H1 (cell line): ENCODE data around the gene NEU2. TPM values are rescaled to one million over a fixed set of nuclear protein-coding genes. Genes with fewer than 3 reads are reported as not detected.
A peak's percentile ranks its signal among the peaks of the same experiment; 100 is the strongest.

Experiments
- CTCF ChIA-PET: fragments of 300-600 bp; sonication (Branson Sonifier 250); formaldehyde crosslinking; loops from one replicate; lab custom pipeline; 2021; ENCODE audit not compliant: partially characterized antibody; lab: Charles Lee
- POLR2A ChIA-PET: fragments of 300-600 bp; sonication (Branson Sonifier 250); formaldehyde crosslinking; loops from one replicate; lab custom pipeline; 2021; ENCODE audit warnings: inconsistent platforms; ENCODE audit not compliant: partially characterized antibody; lab: Charles Lee
- DNase-seq, 2 experiments: peaks; one replicate each; pipeline versions ENCODE4 v3.0.0 to v3.0.0-alpha.2; 2010 to 2022; ENCODE audit warnings: low spot score in 2 of 2, low read depth in 1 of 2, mixed read lengths in 1 of 2
- FAIRE-seq: peaks from 2 replicates; lab custom pipeline; 2011; peaks lifted over from hg19 to GRCh38; lab: Jason Lieb, UNC
- H2AFZ ChIP-seq: 2 replicates; pipeline ENCODE4 v1.8.1; 2012; ENCODE audit warnings: low read length, inconsistent platforms
- H2AK5ac ChIP-seq: 2 replicates; pipeline ENCODE4 v1.6.1; 2013; ENCODE audit warnings: low read depth, low read length
- H2BK120ac ChIP-seq: replicated peaks from 2 replicates; pipeline ENCODE3; 2013; ENCODE audit warnings: low read depth, low read length, inconsistent platforms
- H2BK12ac ChIP-seq: 2 replicates; pipeline ENCODE4 v1.6.1; 2013; ENCODE audit warnings: low read depth, low read length
- H2BK15ac ChIP-seq: 2 replicates; pipeline ENCODE4 v1.6.1; 2013; ENCODE audit warnings: low read length
- H2BK20ac ChIP-seq: 2 replicates; pipeline ENCODE4 v1.6.1; 2013; ENCODE audit warnings: low read length
- H2BK5ac ChIP-seq: 2 replicates; pipeline ENCODE4 v1.6.1; 2013; ENCODE audit warnings: low read depth, low read length
- H3K14ac ChIP-seq: 2 replicates; pipeline ENCODE4 v1.6.1; 2013; ENCODE audit warnings: inconsistent platforms; ENCODE audit not compliant: insufficient read length
- H3K18ac ChIP-seq: 2 replicates; pipeline ENCODE4 v1.6.1; 2013; ENCODE audit warnings: low read length; ENCODE audit errors: extremely low read depth
- H3K23ac ChIP-seq: 2 replicates; pipeline ENCODE4 v1.6.1; 2013; ENCODE audit warnings: inconsistent platforms; ENCODE audit not compliant: insufficient read length
- H3K23me2 ChIP-seq: 2 replicates; pipeline ENCODE4 v1.6.1; 2013; ENCODE audit warnings: low read depth, low read length
- H3K27ac ChIP-seq: 2 replicates; pipeline ENCODE4 v1.6.1; 2011; ENCODE audit warnings: low read depth, low read length, inconsistent platforms
- H3K27me3 ChIP-seq, 4 experiments: replicated peaks in 1 of 4; 1 replicate in 1 of 4; 2 replicates in 3 of 4; pipeline versions ENCODE4 v1.6.1 to v1.8.1; 2011 to 2013; ENCODE audit warnings: low read length in 3 of 4, mild to moderate bottlenecking in 3 of 4, inconsistent platforms in 2 of 4, mixed read lengths in 2 of 4, moderate library complexity in 1 of 4; ENCODE audit not compliant: control insufficient read depth in 3 of 4, insufficient read depth in 3 of 4; ENCODE audit errors: extremely low read depth in 1 of 4
- H3K36me3 ChIP-seq, 4 experiments: 2 replicates each; pipeline versions ENCODE4 v1.6.1 to v1.8.1; 2011 to 2013; ENCODE audit warnings: mild to moderate bottlenecking in 4 of 4, low read length in 3 of 4, moderate library complexity in 2 of 4, control low read depth in 1 of 4, inconsistent platforms in 1 of 4; ENCODE audit not compliant: insufficient read depth in 4 of 4, control insufficient read depth in 2 of 4
- H3K4ac ChIP-seq: replicated peaks from 2 replicates; pipeline ENCODE3; 2013; ENCODE audit warnings: low read length, low read depth, mixed read lengths, inconsistent platforms; ENCODE audit not compliant: insufficient read length
- H3K4me1 ChIP-seq, 4 experiments: replicated peaks in 1 of 4; 1 replicate in 1 of 4; 2 replicates in 3 of 4; pipeline versions ENCODE4 v1.6.1 to v1.8.1; 2011 to 2013; ENCODE audit warnings: low read length in 3 of 4, inconsistent platforms in 2 of 4, mixed read lengths in 1 of 4; ENCODE audit not compliant: insufficient read depth in 4 of 4, control insufficient read depth in 3 of 4
- H3K4me2 ChIP-seq, 2 experiments: 2 replicates each; pipeline versions ENCODE4 v1.6.1 to v1.8.1; 2011 to 2013; ENCODE audit warnings: low read depth in 2 of 2, low read length in 2 of 2, control low read depth in 1 of 2, inconsistent platforms in 1 of 2, mild to moderate bottlenecking in 1 of 2; ENCODE audit not compliant: insufficient read depth in 1 of 2
- H3K4me3 ChIP-seq, 4 experiments: fragments of 200-600, 300-600 bp in 1 of 4; sonication (generic), shearing (Covaris generic), sonication (Bioruptor Twin) in 1 of 4; 2 replicates each; pipeline versions ENCODE4 v1.5.1 to v1.8.1; 2011 to 2016; ENCODE audit warnings: low read length in 4 of 4, low read depth in 3 of 4, control low read depth in 2 of 4, inconsistent platforms in 2 of 4, mild to moderate bottlenecking in 2 of 4, mixed read lengths in 1 of 4, moderate library complexity in 1 of 4; ENCODE audit not compliant: insufficient read depth in 2 of 4; ENCODE audit errors: extremely low read depth in 1 of 4
- H3K56ac ChIP-seq: replicated peaks from 2 replicates; pipeline ENCODE3; 2013; ENCODE audit warnings: low read depth, mild to moderate bottlenecking, mixed read lengths, low read length, inconsistent platforms; ENCODE audit not compliant: insufficient read length
- H3K79me1 ChIP-seq: 2 replicates; pipeline ENCODE4 v1.6.1; 2013; ENCODE audit warnings: low read depth, low read length, control low read depth
- H3K79me2 ChIP-seq, 2 experiments: 2 replicates each; pipeline versions ENCODE4 v1.6.1 to v1.8.1; 2012 to 2013; ENCODE audit warnings: low read length in 2 of 2, mild to moderate bottlenecking in 2 of 2, inconsistent platforms in 1 of 2; ENCODE audit not compliant: insufficient read depth in 2 of 2, control insufficient read depth in 1 of 2
- H3K9ac ChIP-seq, 4 experiments: replicated peaks in 1 of 4; 1 replicate in 1 of 4; 2 replicates in 3 of 4; pipeline versions ENCODE4 v1.6.1 to v1.8.1; 2011 to 2013; ENCODE audit warnings: low read depth in 3 of 4, low read length in 3 of 4, control low read depth in 2 of 4, mild to moderate bottlenecking in 2 of 4, moderate library complexity in 2 of 4, inconsistent platforms in 1 of 4; ENCODE audit errors: extremely low read depth in 1 of 4
- H3K9me3 ChIP-seq, 2 experiments: 2 replicates each; pipeline versions ENCODE4 v1.6.1 to v1.8.1; 2012 to 2013; ENCODE audit warnings: mild to moderate bottlenecking in 2 of 2, moderate library complexity in 2 of 2, control low read depth in 1 of 2, inconsistent platforms in 1 of 2, low read depth in 1 of 2, low read length in 1 of 2, mixed read lengths in 1 of 2; ENCODE audit not compliant: insufficient read depth in 2 of 2
- H4K20me1 ChIP-seq, 2 experiments: replicated peaks in 1 of 2; 2 replicates each; pipeline versions ENCODE3 to v1.8.1; 2011 to 2013; ENCODE audit warnings: inconsistent platforms in 2 of 2, low read length in 2 of 2, mild to moderate bottlenecking in 1 of 2; ENCODE audit not compliant: insufficient read depth in 2 of 2, control insufficient read depth in 1 of 2
- H4K5ac ChIP-seq: 2 replicates; pipeline ENCODE4 v1.6.1; 2013; ENCODE audit warnings: low read length, low read depth, mixed read lengths, inconsistent platforms; ENCODE audit not compliant: insufficient read length
- H4K8ac ChIP-seq: 2 replicates; pipeline ENCODE4 v1.8.0; 2013; ENCODE audit warnings: mild to moderate bottlenecking, moderate library complexity, low read length, inconsistent platforms; ENCODE audit not compliant: insufficient read depth; ENCODE audit errors: extremely low read depth
- H4K91ac ChIP-seq: replicated peaks from 2 replicates; pipeline ENCODE3; 2013; ENCODE audit warnings: low read length, mixed read lengths, inconsistent platforms; ENCODE audit not compliant: insufficient read length
- BACH1 ChIP-seq: IDR thresholded peaks from 2 replicates; pipeline ENCODE4 v1.6.1; 2012; ENCODE audit warnings: low read length, improper control_type of control experiment
- CHD2 ChIP-seq: IDR thresholded peaks from 2 replicates; pipeline ENCODE4 v1.6.1; 2012; ENCODE audit warnings: low read length, improper control_type of control experiment
- CREB1 ChIP-seq: IDR thresholded peaks from 2 replicates; pipeline ENCODE4 v1.6.1; 2012; ENCODE audit warnings: inconsistent platforms
- CTCF ChIP-seq, 3 experiments: IDR thresholded peaks; 1 replicate in 2 of 3; 2 replicates in 1 of 3; pipeline versions ENCODE4 v1.5.1 to v1.6.1; 2011; ENCODE audit warnings: low read length in 3 of 3, mild to moderate bottlenecking in 3 of 3, inconsistent platforms in 2 of 3, low read depth in 1 of 3, moderate library complexity in 1 of 3; ENCODE audit not compliant: insufficient read depth in 1 of 3; ENCODE audit errors: control extremely low read depth in 1 of 3
- KDM1A ChIP-seq: fragments of 200-600, 300-600 bp; sonication (generic); IDR thresholded peaks from 2 replicates; pipeline ENCODE4 v1.7.1; 2016; ENCODE audit warnings: mild to moderate bottlenecking, low read length, borderline replicate concordance
- MAFK ChIP-seq: IDR thresholded peaks from 2 replicates; pipeline ENCODE4 v1.6.1; 2012; ENCODE audit warnings: low read depth, mild to moderate bottlenecking, improper control_type of control experiment, low read length
- POLR2AphosphoS5 ChIP-seq: IDR thresholded peaks from 2 replicates; pipeline ENCODE4 v1.6.1; 2011; ENCODE audit warnings: low read depth, low read length
- RAD21 ChIP-seq, 2 experiments: IDR thresholded peaks in 1 of 2; conservative IDR thresholded peaks in 1 of 2; 2 replicates each; pipeline ENCODE4 v1.6.1; 2011; ENCODE audit warnings: low read depth in 2 of 2, low read length in 2 of 2, improper control_type of control experiment in 1 of 2, inconsistent platforms in 1 of 2, mild to moderate bottlenecking in 1 of 2, moderate library complexity in 1 of 2
- RBBP5 ChIP-seq: IDR thresholded peaks from 2 replicates; pipeline ENCODE4 v1.7.1; 2012; ENCODE audit warnings: low read depth, mild to moderate bottlenecking, inconsistent platforms, low read length, moderate library complexity, borderline replicate concordance
- WGBS, 2 experiments: shearing (Covaris generic) in 1 of 2; methylation state at CpG; one replicate each; pipeline versions ENCODE4 v1.1.6 to v1.1.7; 2013 to 2015; ENCODE audit warnings: low lambda C conversion rate in 2 of 2, mixed read lengths in 2 of 2, inconsistent platforms in 1 of 2, low coverage in 1 of 2, missing lambda C conversion rate in 1 of 2; ENCODE audit not compliant: insufficient replicate concordance in 2 of 2, insufficient coverage in 1 of 2, insufficient read length in 1 of 2; ENCODE audit errors: extremely low coverage in 1 of 2, missing lambda C conversion rate in 1 of 2; 5-methylcytosine and 5-hydroxymethylcytosine counted together
- polyA plus RNA-seq, 7 experiments: library from polyadenylated mRNA; depleted of rRNA in 3 of 7; stranded (reverse) in 5 of 7; unstranded in 2 of 7; fragments of >200 nt in 5 of 7; fragments of 200-250 nt in 2 of 7; gene quantifications; 1 replicate in 5 of 7; 2 replicates in 1 of 7; 4 replicates in 1 of 7; pipeline versions ENCODE4 v1.2.1 to v1.2.3, GENCODE V29; 2011 to 2013; ENCODE audit warnings: missing spikeins in 2 of 7, mixed read lengths in 2 of 7
- total RNA-seq: library from RNA; stranded (reverse); fragmentation: NEBNext Ultra II Directional; extraction: Animal tissue kit (Norgen Biotek cat#: 25700); gene quantifications from 2 replicates; pipeline ENCODE4 v1.2.1, GENCODE V29; 2021

The NEU2 gene
- total and polyA plus RNA-seq, 2 of the 8 experiments (the other 6 are each of a cell fraction or from before 2014, with no cell fraction given) = 0.12 TPM; not detected in 1

- H4K20me1 ChIP-seq = no peaks in the 10 kb centered on the region
- ChIA-PET CTCF (interaction anchor here (0.7 to 10.9 kb wide), 15 partner anchors 7 to 319 kb away, joined by 3 to 70 read pairs (median 3); partner anchors contain the start of gene NEU2), POLR2A (interaction anchor here (1.0 kb wide), 1 partner anchor 57 kb away, joined by 3 read pairs; no protein-coding TSS in a partner anchor)
- H2AFZ ChIP-seq = peak overlapping the region; percentile 93
- H2BK12ac ChIP-seq = no peak overlapping the region
- H3K4me3 ChIP-seq = no peak overlapping the region
- peak overlapping the region; percentile 52 for H4K91ac ChIP-seq
- peaks cover 0 to 14% (median 7%) of the 10 kb centered on the region in 4 experiments; a peak in 5 of 7 replicates for H3K4me1 ChIP-seq
- FAIRE-seq (no peak), DNase-seq (peak in 1 of 2 experiments; percentile 77)
- H3K79me2 ChIP-seq = no peaks in the 10 kb centered on the region
- peak overlapping the region; percentile 98; the same call in 1 of the 2 replicates for H2BK15ac ChIP-seq
- H4K5ac ChIP-seq = peak overlapping the region; percentile 52
- WGBS, 2 experiments = 55% methylated on average over 11 of the region's 15 CpGs; no CpG with 5 or more reads in 1 of the 2 experiments
- no peak overlapping the region for H3K4ac ChIP-seq
- H3K36me3 ChIP-seq = no peaks in the 10 kb centered on the region
- no peak overlapping the region for H3K27ac ChIP-seq
- H3K27me3 ChIP-seq = no peaks in the 10 kb centered on the region; a peak in 1 of 7 replicates
- H2BK20ac ChIP-seq = no peak overlapping the region; the same call in 1 of the 2 replicates
- H3K23me2 ChIP-seq = no peaks in the 10 kb centered on the region; the same call in 1 of the 2 replicates
- H3K9ac ChIP-seq = no peak overlapping the region
- no peaks in the 10 kb centered on the region for H3K9me3 ChIP-seq
- peak overlapping the region; percentile 22; the same call in 1 of the 2 replicates for H4K8ac ChIP-seq
- no peak overlapping the region for H3K23ac ChIP-seq
- no peak overlapping the region for H3K14ac ChIP-seq
- no peak overlapping the region; a peak in 2 of 4 replicates for H3K4me2 ChIP-seq
- H2BK120ac ChIP-seq = peak overlapping the region; percentile 39
- H3K18ac ChIP-seq = peak overlapping the region; percentile 48
- H3K79me1 ChIP-seq = no peaks in the 10 kb centered on the region
- H2AK5ac ChIP-seq = no peak overlapping the region
- H2BK5ac ChIP-seq = peak overlapping the region; percentile 71; the same call in 1 of the 2 replicates
- H3K56ac ChIP-seq = no peak overlapping the region
- no peak for TF ChIP-seq KDM1A
- 0 out of 2 replicates have a peak, but pooled peaks have one; percentile 82 for TF ChIP-seq RBBP5
- TF ChIP-seq MAFK = no peak
- TF ChIP-seq CTCF (IDR thresholded peaks at IDR 0.05; ENCODE audit: control extremely low read depth in 1 of 3, insufficient read depth in 1 of 3, low read depth in 1 of 3, low read length in 3 of 3) = peak; percentile 71 to 77 (median 74)
- TF ChIP-seq POLR2AphosphoS5 = no peak
- peak; percentile 53 to 68 for TF ChIP-seq RAD21 (IDR thresholded peaks at IDR 0.05 in 1 of 2, conservative IDR thresholded peaks at IDR 0.05 in 1 of 2; ENCODE audit: low read depth in 2 of 2, low read length in 2 of 2)
- TF ChIP-seq CHD2 = no peak
- peak; percentile 45; the same call in 1 of the 2 replicates for TF ChIP-seq CREB1
- no peak for TF ChIP-seq BACH1
Observed at GRCh38 chr2:232982926-232983668, 49.4 kb upstream of the NEU2 start.
